Measurements from ENCODE around the gene PPM1B. TPM values are rescaled to one million over a fixed set of nuclear protein-coding genes. Genes with fewer than 3 reads are reported as not detected.

The PPM1B gene
- total RNA-seq, result 10 to 100 TPM; 43.7 to 79.2 (median 57.3) TPM

DNA sequence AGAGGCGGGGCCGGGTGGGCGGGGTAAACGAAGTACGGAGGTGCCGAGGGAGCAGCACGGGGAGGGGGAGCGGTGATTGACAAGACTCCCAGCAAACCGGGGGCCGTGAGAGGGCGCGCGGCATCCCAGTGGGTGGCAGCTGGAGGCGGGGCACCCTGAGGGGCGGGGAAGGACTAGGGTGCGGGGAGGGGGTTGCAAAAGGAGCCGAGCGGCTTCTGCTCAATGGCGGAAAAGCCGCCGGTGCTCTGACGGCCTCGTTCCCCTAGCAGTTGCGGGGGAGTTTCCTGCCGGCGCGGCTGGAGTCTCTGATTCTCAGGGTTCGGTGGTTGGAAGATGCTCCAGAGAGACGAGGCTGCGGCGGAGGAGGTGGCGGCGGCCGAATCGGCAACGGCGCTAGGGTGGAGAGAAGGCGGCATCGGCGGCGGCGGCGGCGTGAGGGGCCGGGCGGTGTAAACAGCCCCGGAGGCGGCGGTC lies at the start of gene PPM1B:
Gene PPM1B (plus strand): TSS at position 195 of the 474 bp plus-strand sequence. CDS start 32,325 bp downstream, outside the sequence.
- Histone ChIP-seq H3K4me1 (peaks cover 0 to 18% (median 8%) of the 10 kb centered on the region in 4 donors), H3K4me3 (peak within 1 kb of the TSS; percentile 78 to 95 (median 88)), H3K36me3 (no peaks in the 10 kb centered on the region), H3K27me3 (no peaks in the 10 kb centered on the region), H3K9me3 (no peaks in the 10 kb centered on the region), H3K27ac (peak within 1 kb of the TSS; percentile 96 to 99 (median 96))
- TF ChIP-seq POLR2A (IDR thresholded peaks at IDR 0.05), result peak; percentile 96 to 97
- TF ChIP-seq, protein P1, sequence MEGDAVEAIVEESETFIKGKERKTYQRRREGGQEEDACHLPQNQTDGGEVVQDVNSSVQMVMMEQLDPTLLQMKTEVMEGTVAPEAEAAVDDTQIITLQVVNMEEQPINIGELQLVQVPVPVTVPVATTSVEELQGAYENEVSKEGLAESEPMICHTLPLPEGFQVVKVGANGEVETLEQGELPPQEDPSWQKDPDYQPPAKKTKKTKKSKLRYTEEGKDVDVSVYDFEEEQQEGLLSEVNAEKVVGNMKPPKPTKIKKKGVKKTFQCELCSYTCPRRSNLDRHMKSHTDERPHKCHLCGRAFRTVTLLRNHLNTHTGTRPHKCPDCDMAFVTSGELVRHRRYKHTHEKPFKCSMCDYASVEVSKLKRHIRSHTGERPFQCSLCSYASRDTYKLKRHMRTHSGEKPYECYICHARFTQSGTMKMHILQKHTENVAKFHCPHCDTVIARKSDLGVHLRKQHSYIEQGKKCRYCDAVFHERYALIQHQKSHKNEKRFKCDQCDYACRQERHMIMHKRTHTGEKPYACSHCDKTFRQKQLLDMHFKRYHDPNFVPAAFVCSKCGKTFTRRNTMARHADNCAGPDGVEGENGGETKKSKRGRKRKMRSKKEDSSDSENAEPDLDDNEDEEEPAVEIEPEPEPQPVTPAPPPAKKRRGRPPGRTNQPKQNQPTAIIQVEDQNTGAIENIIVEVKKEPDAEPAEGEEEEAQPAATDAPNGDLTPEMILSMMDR (IDR thresholded peaks at IDR 0.05), result no peak
- peak in 2 of 3 donors; percentile 99 to 100 for DNase-seq

DNA sequence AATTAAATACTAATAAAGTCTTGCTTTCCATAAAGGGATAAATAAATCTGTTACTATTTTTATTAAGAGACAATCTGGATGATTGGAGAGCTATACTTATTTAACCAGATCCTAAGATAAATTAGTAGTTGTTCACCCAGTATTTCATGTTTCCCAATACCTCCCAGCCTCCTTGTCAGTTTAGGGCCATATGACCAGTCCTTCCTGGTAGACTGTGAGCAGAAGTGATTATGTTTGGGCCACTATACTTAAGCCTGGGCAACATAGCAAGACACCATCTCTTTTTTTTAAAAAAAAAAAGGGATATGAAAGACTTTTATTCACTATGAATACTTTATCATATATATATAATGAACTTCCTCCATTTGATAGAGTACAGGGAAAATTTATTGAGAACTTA lies 48.8 kb upstream of the PPM1B start:
- H3K36me3 ChIP-seq, result no peaks in the 10 kb centered on the region
- no peaks in the 10 kb centered on the region for H3K4me1 ChIP-seq
- no peaks in the 10 kb centered on the region for H3K27me3 ChIP-seq
- TF ChIP-seq, protein P1 (IDR thresholded peaks at IDR 0.05), result no peak
- no peak for TF ChIP-seq POLR2A (IDR thresholded peaks at IDR 0.05)
- H3K4me3 ChIP-seq, result no peak overlapping the region
- no peak for DNase-seq
- H3K27ac ChIP-seq, result no peak overlapping the region
- H3K9me3 ChIP-seq, result no peaks in the 10 kb centered on the region

DNA sequence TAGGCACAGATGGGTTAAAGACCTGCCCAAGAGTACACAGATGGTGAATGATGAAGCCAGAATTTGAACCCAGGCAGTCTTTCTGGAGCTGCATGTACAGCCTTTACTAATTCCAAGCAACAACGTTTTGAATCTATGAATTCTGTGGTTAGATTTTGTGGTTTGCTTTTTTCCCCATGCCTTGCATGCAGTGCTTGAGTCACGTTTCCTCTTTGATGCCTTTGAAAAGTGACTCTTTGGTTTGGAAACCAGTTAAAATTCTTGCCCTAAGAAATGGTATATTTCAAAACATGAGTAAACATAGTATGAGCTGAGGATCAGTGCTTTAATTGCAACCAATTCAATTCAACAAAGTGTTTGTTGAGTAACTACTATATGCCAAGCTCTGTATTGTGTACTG lies 48.2 kb upstream of the PPM1B start:
- Histone ChIP-seq H3K27ac (no peak overlapping the region), H3K36me3 (no peaks in the 10 kb centered on the region), H3K4me3 (no peak overlapping the region), H3K27me3 (no peaks in the 10 kb centered on the region), H3K4me1 (no peaks in the 10 kb centered on the region), H3K9me3 (no peaks in the 10 kb centered on the region)
- TF ChIP-seq, protein P1 (IDR thresholded peaks at IDR 0.05), result no peak
- DNase-seq, result no peak

DNA sequence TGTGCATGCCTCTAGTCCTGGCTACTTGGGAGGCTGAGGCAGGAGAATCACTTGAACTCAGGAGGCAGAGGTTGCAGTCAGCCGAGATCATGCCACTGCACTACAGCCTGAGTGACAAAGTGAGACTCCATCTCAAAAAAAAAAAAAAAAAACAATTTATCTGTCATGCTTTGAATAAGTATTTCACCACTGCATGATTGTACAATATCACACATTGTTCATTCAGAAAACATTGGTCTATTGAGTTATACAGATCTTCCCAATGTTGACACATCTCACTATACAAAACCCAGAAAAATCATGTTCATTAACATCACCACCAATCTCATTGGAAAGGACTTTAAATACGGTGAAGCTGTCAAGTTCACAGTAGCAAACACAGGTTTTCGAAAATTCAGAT lies 46.8 kb upstream of the PPM1B start:
- no peaks in the 10 kb centered on the region for H3K36me3 ChIP-seq
- no peak overlapping the region for H3K27ac ChIP-seq
- H3K9me3 ChIP-seq, result no peaks in the 10 kb centered on the region
- no peak overlapping the region for H3K4me3 ChIP-seq
- DNase-seq, result no peak
- TF ChIP-seq, protein P1 (IDR thresholded peaks at IDR 0.05), result no peak
- no peak for TF ChIP-seq POLR2A (IDR thresholded peaks at IDR 0.05)
- no peaks in the 10 kb centered on the region for H3K4me1 ChIP-seq
- no peaks in the 10 kb centered on the region for H3K27me3 ChIP-seq

DNA sequence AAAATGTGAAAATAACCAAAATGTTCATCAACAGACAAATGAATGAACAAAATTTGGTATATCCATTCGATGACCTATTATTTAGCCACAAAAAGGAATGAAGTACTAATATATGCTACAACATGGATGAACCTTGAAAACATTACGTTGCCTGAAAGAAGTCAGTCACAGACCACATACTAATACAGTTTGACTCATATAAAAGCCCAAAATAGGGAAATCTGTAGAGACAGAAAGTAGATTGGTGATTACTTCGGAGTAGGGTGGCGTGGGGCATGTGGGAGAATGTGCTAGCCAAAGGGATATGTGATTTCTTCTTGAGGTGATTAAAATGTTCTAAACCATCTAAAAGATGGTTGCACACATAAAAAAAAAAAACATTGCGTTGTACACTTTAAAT lies 44.2 kb upstream of the PPM1B start:
- H3K4me3 ChIP-seq, result no peak overlapping the region
- H3K9me3 ChIP-seq, result no peaks in the 10 kb centered on the region
- no peak for DNase-seq
- TF ChIP-seq POLR2A (IDR thresholded peaks at IDR 0.05), result no peak
- TF ChIP-seq, protein P1 (IDR thresholded peaks at IDR 0.05), result no peak
- no peak overlapping the region for H3K27ac ChIP-seq
- H3K4me1 ChIP-seq, result no peaks in the 10 kb centered on the region
- no peaks in the 10 kb centered on the region for H3K36me3 ChIP-seq
- H3K27me3 ChIP-seq, result no peaks in the 10 kb centered on the region
